Pancreas (tissue), 10 donors: ENCODE measurements around the gene CEP72. TPM values are rescaled to one million over a fixed set of nuclear protein-coding genes. Genes with fewer than 3 reads are reported as not detected.

ENCODE experiments used
- ATAC-seq, 4 donors: fragments of 200-7000 bp; cut with Tn5 transposase; one replicate each; pipeline versions ENCODE4 v1.8.0 to v1.9.1; 2020; ENCODE audit warnings: mild to moderate bottlenecking in 4 of 4, moderate library complexity in 4 of 4
- DNase-seq, 6 donors: peaks; one replicate each; pipeline ENCODE4 v3.0.0-alpha.2; 2020
- FAIRE-seq: peaks from 2 replicates; lab custom pipeline; 2012; peaks lifted over from hg19 to GRCh38; lab: Jason Lieb, UNC
- H3K27ac ChIP-seq, 4 donors: fragments of 200-600 bp; sonication (generic); 1 replicate in 3 of 4; 2 replicates in 1 of 4; pipeline versions ENCODE4 v1.5.0 to v1.8.0; 2020
- H3K27me3 ChIP-seq, 4 donors: fragments of 200-600 bp; one replicate each; pipeline ENCODE4 v1.8.0; 2021
- H3K36me3 ChIP-seq, 3 donors: fragments of 200-600 bp; sonication (generic) in 1 of 3; one replicate each; pipeline versions ENCODE4 v1.5.0 to v1.8.0; 2020 to 2021
- H3K4me1 ChIP-seq, 3 donors: fragments of 200-600 bp; one replicate each; pipeline ENCODE4 v1.8.0; 2021
- H3K4me3 ChIP-seq, 4 donors: fragments of 200-600 bp; sonication (generic) in 2 of 4; one replicate each; pipeline versions ENCODE4 v1.5.0 to v1.8.0; 2020 to 2021
- H3K9me3 ChIP-seq, 4 donors: fragments of 200-600 bp; one replicate each; pipeline ENCODE4 v1.8.0; 2021
- WGBS, 2 donors: extraction: QIAGEN DNeasy Blood & Tissue Kit; methylation state at CpG; one replicate each; pipeline ENCODE4 v1.1.7; 2013; 5-methylcytosine and 5-hydroxymethylcytosine counted together
- intact Hi-C, 3 donors: fragments of 100-400 bp; cut with DNase I; formaldehyde crosslinking; loops; one replicate each; pipeline versions ENCODE4 v1.11.1 to v1.14.2; 2022
- polyA plus RNA-seq, 2 donors: library from polyadenylated mRNA; stranded (reverse); fragments of 200-250 nt; gene quantifications; one replicate each; pipeline ENCODE4 v1.2.3, GENCODE V29; 2013
- total RNA-seq, 6 donors: library from RNA; stranded (reverse); fragmentation: NEBNext Ultra II Directional in 4 of 6; extraction: Animal tissue kit (Norgen Biotek cat#: 25700) in 4 of 6; gene quantifications; one replicate each; pipeline versions ENCODE4 v1.2.1 to v1.2.4, GENCODE V29; 2021 to 2023
- TF ChIP-seq, protein P1 (sequence below), 4 donors: fragments of 200-600 bp; sonication (generic) in 3 of 4; IDR thresholded peaks; one replicate each; pipeline versions ENCODE4 v1.5.0 to v1.8.0; 2021; ENCODE audit warnings: antibody characterized with exemption in 4 of 4
- donor health status: healthy with polysubstance abuse.
- donor health status: DM: no; HTN: no; CAD: no; lungs with moderate emphysema.
- donor health status: DM: no; HTN: no; CAD: no.
- donor health status: control.
- donor health status: control.
- donor health status: Bipolar disorder and iron deficiency.
- donor health status: DM: yes; HTN: yes; CAD: no.
- donor health status: DM: no; HTN: no; CAD: no.
- donor health status: DM: no; HTN: no; CAD: no.
- donor health status: DM: yes; HTN: yes; CAD: no.

The CEP72 gene
- total and polyA plus RNA-seq, 8 donors = 3.5 to 7.5 (median 4.6) TPM

GRCh38 chr5:635306-636055 lies 23.3 kb downstream of the CEP72 start:
- WGBS, 2 donors = 95 to 96% methylated on average over 18 of the region's 18 CpGs
- Histone ChIP-seq H3K9me3 (no peaks in the 10 kb centered on the region), H3K36me3 (peaks cover 0 to 11% (median 5%) of the 10 kb centered on the region in 3 donors), H3K27me3 (no peaks in the 10 kb centered on the region), H3K4me1 (no peaks in the 10 kb centered on the region), H3K27ac (no peak overlapping the region), H3K4me3 (no peak overlapping the region)
- TF ChIP-seq, protein P1, sequence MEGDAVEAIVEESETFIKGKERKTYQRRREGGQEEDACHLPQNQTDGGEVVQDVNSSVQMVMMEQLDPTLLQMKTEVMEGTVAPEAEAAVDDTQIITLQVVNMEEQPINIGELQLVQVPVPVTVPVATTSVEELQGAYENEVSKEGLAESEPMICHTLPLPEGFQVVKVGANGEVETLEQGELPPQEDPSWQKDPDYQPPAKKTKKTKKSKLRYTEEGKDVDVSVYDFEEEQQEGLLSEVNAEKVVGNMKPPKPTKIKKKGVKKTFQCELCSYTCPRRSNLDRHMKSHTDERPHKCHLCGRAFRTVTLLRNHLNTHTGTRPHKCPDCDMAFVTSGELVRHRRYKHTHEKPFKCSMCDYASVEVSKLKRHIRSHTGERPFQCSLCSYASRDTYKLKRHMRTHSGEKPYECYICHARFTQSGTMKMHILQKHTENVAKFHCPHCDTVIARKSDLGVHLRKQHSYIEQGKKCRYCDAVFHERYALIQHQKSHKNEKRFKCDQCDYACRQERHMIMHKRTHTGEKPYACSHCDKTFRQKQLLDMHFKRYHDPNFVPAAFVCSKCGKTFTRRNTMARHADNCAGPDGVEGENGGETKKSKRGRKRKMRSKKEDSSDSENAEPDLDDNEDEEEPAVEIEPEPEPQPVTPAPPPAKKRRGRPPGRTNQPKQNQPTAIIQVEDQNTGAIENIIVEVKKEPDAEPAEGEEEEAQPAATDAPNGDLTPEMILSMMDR (IDR thresholded peaks at IDR 0.05) = no peak
- FAIRE-seq (no peak), DNase-seq (peak in 1 of 6 donors; percentile 27), ATAC-seq (no peak)
- intact Hi-C loops = no loop called here

DNA sequence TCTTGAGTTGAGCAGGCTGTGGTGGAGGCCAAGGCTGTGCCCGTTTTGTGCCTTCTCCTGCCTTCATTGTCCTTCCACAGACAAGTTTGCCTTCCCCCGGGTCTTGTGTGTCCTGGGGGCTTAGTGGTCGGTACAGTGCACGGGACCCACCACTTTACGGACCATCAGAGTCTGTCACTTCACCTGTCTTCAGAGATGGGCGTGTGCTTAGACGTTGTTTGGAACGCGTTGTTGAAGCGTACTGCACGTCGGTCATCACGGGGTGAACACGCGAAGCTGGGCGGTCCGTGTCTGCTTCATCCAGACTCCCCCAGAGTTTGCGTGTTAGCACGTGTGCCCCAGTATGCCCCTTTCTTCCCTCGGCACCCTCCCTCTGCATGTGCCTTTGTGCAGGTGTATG lies 24.8 kb downstream of the CEP72 start:
- Histone ChIP-seq H3K9me3 (no peaks in the 10 kb centered on the region), H3K27me3 (no peaks in the 10 kb centered on the region), H3K36me3 (peaks cover 0 to 11% (median 5%) of the 10 kb centered on the region in 3 donors), H3K4me1 (no peaks in the 10 kb centered on the region), H3K4me3 (no peak overlapping the region), H3K27ac (no peak overlapping the region)
- FAIRE-seq (no peak), ATAC-seq (no peak), DNase-seq (no peak)
- intact Hi-C loops = no loop called here
- TF ChIP-seq, protein P1 (IDR thresholded peaks at IDR 0.05) = no peak
- 88 to 89% methylated on average over 20 of the region's 20 CpGs for WGBS, 2 donors

- Histone ChIP-seq H3K4me1 (no peaks in the 10 kb centered on the region), H3K27ac (no peak overlapping the region), H3K9me3 (no peaks in the 10 kb centered on the region), H3K4me3 (no peak overlapping the region), H3K27me3 (no peaks in the 10 kb centered on the region), H3K36me3 (peaks cover 0 to 11% (median 5%) of the 10 kb centered on the region in 3 donors)
- TF ChIP-seq, protein P1 (IDR thresholded peaks at IDR 0.05) = no peak
- WGBS, 2 donors = 94 to 97% methylated on average over 42 of the region's 42 CpGs
- intact Hi-C loops = no loop called here
- FAIRE-seq = no peak
- DNase-seq = no peak
- ATAC-seq = no peak
These were observed 25.7 kb downstream of the CEP72 start for GRCh38 chr5:637581-638450.

- H3K27me3 ChIP-seq = no peaks in the 10 kb centered on the region
- 94 to 97% methylated on average over 29 of the region's 29 CpGs for WGBS, 2 donors
- intact Hi-C loops = no loop called here
- FAIRE-seq (no peak), DNase-seq (no peak), ATAC-seq (no peak)
- H3K4me3 ChIP-seq = no peak overlapping the region
- no peak overlapping the region for H3K27ac ChIP-seq
- no peaks in the 10 kb centered on the region for H3K9me3 ChIP-seq
- H3K36me3 ChIP-seq = peaks cover 0 to 11% (median 5%) of the 10 kb centered on the region in 3 donors
- H3K4me1 ChIP-seq = no peaks in the 10 kb centered on the region
- TF ChIP-seq, protein P1 (IDR thresholded peaks at IDR 0.05) = no peak
These were observed 26.5 kb downstream of the CEP72 start for GRCh38 chr5:638501-639252.
